Measurements from ENCODE around the gene SERBP1.
"Not testable (repeated sequence)": the region's sequence is repeated elsewhere in the genome, so short reads cannot be mapped to it uniquely, and the experiment has no call there.

SERBP1 gene

DNA sequence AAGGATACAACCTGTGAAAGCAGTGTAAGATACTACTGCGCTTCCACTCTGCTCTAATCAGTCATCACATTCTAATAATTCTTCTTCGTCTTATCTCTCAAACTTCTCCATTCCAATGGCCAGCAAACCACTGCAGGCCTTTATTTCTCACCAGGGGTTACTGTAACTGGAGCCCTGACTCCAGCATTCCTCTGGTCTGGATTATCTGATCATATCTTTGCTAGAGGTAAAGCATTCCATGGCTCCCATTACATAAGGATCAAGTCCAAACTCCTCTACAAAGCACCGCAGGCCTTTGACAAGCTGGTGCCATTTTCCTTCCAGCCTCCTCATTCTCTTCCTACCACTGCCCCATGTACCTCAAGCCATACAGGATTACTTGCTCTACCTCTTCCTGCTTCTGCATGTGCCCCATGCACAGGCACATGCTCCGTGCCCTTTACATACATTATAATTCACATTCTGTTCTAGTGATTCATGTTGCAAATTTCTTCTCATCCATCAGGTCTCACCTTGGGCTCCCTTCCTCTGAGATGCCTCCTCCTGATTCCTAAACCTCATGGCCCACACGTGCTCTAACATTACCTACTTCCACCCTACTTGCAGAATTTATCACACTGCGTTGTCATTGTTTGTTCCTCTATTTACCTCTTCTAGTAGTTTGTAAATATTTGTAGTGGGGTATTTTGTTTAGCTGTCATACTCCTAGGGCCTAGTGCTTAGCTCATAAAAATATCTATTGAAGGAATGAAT lies 9.3 kb upstream of the SERBP1 start:
- peak; percentile 83 for DNase-seq

DNA sequence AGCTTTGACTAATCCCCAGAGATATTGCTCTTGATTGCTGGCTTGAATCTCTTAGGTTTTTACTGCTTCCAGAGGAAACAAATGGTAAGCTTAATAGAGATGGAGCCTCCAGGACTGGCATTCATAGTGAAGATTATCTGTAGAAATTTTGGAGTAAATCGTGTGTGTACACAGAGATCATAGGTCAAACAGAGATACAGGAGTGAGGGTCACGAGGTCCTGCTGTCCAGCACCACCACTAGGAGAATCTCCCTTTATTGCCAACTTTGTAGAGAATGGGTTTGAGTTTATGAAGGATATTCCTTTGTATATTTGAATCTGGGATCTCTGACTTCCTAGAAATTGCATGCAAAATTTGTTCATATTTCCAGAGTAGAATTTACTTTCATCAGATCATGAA lies 7.8 kb upstream of the SERBP1 start:
- no peak for DNase-seq

DNA sequence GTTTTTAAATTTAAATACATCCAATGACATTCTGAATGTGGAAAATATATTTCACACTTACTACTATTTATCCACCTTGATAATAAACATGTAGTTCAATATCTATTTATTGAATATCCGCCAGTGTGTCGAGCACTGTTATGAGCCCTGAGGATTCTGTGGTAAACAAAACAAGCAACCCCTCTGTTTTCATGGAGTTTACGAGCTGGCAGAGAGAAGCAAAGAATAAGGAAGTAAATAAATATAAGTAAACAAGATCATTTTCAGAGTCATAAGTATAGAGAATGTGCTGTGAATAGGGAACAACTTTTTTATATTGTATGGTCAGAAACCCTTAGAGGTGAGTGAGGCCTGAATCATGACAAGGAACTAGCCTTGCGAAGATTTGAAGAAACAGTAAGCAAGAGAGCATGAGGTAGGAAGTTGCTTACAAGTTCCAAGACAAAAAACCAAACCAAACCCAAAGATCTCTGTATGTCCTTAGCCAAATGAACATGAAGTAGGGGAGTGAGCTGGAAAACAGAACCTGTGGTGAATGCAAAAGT lies 6.4 kb upstream of the SERBP1 start:
- no peak for DNase-seq

DNA sequence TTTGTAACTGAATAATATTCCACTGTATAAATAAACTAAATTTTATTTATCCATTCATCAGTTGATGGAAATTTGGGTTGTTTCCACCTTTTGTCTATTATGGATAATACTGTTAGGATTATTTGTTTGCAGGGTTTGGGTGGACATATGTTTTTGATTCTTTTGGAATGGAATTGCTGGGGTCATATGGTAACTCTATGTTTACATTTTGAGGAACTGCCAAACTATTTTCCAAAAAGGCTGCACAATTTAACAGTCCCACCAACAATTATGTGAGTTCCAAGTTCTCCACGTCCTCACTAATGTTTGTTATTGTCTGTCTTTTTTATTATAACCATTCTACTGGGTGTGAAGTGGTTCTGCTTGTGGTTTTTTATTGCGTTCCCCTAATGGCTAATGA lies 4.3 kb upstream of the SERBP1 start:
- no peak for DNase-seq

DNA sequence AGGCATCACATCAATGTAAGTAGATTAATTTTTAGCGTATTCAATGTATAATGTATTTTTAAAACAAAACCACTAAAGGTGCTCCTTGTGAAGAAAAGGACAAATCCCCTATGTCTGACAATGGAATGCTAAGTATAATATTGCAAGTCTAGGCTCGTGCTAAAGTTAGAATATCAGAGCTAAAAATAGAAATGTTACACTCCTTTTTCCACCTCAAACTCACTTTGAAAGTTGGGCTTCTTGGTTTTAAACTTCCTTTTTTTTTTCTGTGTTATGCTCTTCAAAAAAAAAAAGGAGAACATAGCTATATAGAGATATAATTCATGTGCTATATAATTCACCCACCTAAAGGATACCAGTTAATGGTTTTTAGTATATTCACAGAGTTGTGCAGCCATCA lies 3.6 kb upstream of the SERBP1 start:
- DNase-seq: no peak

DNA sequence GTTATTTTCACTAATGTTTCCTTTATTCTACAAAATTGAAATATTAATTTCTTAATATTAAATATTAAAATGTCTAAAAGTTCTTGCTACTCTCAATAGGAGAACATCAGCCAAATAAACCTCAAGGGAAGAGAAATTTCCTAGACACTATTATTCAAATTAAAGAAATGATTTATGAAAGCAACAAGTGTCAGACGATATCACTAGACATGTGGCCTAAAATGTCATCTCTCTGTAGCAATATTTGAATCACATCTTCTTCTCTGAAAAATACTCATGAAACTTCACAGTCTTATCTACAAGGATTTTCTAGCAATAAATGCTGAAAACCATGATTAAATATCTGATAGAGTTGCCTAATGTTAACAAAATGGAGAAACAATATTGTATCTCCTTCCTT lies 2.5 kb upstream of the SERBP1 start:
- no peak for DNase-seq

DNA sequence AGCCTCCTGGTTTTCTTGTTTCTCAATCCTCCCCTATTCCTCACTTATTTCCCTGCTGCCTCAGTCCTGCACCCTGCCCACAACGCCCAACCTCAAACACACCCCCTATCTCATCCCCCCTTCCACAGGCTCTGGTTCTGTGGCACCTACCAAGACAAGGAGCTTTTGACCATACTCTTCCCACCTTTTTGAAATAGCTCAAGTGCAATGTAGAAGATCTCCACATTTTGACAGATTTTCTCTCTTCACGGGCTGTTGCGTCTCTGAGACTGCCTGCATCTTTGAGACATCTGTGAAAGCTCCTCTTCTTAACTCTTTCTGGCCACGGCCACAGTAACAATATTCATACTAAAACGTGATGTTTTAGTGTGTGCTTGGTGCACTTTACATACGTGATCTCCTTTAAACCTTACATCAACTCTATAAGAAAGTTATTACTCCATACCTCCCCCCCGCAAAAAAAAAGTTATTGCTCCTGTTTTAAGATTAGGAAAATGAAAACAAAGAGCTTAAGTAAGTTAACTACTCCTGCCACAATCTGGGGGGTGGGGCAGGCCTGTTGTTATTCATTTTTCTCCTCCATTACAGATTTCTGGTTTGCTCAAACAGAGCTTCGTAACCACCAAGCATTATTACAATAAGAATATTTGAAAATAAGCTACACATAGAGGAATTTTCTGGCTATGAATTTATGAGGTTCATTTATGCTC lies 1.8 kb upstream of the SERBP1 start:
- DNase-seq: no peak

DNA sequence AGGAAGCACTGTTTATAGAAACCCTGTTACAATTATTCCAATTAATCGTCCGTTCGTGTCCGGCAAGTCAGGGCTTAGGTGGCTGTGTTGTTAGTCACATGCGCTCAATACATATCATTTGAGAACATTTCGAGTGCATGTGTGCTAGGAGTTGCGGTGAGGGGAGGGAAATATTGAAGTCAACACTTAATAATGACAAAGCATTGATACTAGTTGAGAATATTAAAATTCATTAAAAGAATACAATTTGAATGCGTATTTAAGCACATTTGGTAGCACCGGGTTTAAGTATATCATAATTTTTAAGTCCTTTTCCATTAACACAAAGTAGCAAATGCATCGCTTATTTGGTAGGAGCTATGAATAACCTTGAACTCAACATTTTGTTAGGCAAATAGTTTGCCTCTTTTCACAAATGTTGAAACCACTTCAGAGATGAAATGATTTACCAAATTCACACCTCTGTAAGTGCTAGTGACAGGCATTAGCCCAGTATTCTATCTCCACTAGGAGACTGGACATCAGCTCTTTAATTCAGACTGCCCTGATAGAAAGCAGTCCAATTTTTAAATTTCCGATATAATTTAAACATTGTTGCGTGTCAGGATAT lies 1.1 kb upstream of the SERBP1 start:
- no peak for DNase-seq

DNA sequence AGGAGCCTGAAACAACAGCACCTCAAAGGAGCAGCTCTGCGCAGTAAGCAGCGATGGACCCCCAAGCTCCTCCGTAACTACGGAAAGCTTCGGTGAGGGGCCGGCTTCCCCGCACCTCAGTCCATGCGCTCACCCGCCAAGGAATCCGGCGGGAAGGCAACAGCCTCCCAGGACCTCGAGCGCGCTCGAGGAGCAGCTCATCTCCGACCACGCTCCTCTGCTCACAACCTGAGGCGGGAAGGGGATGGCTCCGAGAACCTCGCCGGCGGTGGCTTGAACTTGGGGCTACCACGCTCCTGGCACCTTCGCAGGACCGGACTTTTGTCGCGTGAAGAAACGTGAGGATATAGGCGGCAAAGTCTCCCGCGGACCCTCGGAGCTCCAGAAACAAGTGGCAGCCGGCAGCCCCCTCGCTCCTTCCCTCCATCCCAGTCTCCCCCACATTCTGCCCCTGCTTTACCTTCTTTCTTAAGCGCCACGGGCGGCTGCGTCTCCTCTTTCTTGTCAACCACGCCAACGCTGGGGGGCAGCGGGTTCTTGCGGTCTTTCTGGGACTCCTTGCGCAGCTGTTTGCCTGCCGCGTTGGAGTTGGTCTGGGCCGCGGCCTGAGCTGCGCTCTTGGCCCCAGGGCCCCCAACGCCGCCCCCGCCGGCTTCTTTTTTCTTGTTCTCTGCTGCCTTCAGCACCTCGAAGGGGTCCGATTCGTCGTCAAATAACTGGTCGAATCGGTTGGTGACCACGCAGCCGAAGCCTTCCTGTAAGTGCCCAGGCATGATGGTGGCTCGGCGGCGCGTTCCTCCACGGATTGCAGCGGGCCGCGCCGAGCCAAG lies 459 bp downstream of the SERBP1 start:
- no peak for DNase-seq

DNA sequence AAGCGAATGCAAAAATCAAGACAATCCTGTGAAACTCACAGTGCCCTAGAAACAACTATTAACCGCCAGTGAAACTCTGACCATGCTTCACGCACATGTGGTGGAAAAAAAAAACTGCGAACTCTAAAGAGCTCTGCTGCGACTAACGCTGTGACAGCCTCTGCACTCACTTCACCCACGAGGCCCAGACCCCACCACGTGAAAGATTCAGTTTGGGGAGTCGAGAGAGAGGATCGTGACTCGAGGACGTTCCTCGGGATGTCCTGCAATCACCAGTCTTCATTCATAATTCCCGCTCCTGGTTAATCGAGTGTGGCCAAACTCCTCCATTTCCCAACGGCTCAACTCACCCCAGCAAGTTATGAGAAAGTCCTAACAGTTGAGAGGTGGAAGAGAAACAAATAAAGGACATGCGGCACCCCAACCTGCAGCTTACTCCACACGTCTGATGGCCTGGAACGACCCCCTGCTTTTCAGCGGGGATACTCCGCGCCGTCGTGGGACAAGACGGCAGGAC lies 1.1 kb downstream of the SERBP1 start:
- no peak for DNase-seq

DNA sequence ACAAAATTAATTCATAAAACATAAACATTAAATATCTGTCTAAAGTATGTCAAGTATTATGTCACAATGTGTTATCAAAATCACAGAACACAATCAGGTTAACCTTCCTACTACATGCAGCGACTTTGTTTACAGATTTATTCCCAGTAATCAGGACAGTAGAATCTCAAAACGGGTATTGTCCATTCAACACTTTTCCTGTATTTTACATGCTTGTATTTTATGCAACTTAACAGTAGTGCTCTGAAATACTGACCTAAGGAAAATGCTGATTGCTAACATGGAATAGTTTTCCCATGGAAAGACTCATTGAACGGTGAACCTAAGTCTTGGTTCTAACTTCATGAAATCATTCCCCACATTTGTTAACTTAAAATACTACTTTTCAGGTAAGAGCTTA lies 2.3 kb downstream of the SERBP1 start:
- DNase-seq: no peak

DNA sequence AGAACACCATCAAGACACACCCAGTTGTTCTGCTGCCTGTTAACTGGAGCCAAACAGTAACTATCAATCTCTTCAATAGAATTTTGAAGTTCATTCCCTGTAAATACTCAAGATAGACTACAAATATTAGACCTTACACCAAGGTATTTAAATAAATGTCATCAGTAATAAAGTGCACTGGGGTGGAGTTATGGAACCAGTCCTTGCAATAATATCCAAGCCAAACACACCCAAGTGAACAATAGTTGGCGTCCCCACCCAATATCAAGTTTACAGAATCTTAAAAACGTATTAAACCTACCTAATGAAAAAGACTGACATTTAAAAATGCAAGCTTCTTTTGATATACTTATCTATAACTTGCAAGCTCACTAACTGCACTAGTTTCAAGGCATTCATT lies 2.7 kb downstream of the SERBP1 start:
- no peak for DNase-seq

DNA sequence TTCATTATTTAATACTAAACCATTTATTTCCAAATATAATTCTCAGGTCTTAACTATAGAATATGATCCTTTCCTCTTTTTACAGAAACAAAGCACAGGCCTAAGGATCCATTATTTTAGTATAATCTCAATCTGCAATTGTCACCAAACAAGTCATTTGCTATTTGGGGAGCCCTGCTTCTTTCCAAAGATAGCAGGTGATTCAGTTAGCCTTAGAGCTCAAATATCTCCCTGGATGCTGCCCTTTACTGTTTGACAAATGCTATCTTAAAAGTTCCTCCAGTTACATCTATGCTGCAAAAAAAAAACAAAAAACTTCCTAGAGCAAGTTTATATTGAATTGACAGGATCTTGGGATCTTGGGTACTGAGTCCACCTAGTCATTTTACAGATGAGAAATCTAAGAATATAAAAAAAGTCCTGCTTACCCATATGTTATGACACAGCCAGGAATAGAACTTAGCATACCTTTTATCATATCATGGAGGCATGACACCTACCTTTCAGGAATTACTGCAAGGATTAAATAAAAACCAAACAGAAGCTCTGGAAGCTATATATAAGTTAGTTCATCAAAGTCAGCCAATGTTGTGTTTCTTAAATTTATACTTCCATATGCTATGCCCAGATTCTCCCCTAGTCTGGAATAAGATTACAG lies 9.2 kb downstream of the SERBP1 start:
- no peak for DNase-seq

DNA sequence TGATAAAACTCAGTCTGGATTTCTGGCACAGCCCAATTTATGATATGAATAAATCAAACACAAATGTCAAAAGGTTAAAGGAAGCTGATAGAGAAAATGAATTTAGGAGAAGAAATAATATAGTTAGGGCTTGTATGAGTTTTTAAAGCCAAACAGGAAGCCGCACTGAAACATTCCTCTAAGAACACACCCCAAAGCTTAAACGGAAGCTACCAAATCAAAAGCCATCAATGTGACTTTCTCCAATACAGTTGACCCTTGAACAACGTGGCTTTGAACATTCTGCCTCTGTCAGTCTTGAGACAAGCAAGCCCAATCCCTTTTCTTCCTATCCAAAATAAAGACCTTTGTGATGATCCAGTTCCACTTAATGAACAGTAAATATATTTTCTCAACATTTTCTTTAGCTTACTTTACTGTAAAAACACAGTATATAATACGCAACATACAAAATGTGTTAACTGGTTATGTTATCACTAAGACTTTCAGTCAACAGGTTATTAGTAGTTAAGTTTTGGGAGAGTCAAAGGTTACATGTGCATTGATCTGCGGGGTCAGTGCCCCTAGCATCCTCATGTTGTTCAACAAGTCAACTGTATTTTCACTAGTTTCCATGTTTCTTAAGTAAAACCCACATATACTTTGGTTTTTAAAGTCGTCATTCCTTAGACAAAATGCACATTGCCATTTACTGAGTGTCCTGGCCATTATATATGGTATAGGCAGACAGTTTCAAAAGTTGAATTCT lies 11.2 kb downstream of the SERBP1 start:
- no peak for DNase-seq

DNA sequence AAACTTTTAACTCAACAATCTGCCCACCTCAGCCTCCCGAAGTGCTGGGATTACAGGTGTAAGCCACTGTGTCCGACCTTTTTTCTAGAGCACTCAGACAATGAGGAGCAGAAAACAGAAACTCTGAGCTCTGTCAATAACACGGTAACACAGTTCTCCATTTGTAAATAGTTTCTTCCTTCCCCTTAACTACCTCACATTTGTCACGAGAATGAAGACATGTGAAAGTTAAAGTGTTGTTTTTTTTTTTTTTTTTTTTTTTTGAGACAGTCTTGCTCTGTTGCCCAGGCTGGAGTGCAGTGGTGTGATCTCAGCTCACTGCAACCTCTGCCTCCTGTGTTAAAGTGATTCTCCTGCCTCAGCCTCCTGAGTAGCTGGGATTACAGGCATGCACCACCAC lies 12.5 kb downstream of the SERBP1 start:
- not testable (repeated sequence) for DNase-seq

DNA sequence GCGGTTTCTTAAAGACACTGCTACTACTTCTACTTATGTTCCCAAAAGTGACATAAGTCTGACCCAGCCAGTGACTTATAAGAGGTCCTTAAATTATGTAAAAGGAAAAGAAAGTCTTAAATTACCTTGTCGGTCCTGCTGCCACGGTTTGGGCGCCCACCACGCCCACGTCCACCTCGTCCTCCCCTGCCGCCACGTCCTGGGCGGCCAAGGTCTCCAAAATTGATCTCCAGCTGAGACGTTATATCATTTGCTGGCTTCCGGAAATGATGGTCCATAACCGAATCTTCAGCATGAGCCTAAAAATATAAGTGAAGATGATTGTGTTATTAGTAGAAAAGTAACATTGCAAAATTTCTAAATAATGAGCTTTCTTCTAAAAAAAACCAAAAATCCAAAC lies 15.2 kb downstream of the SERBP1 start:
- no peak for DNase-seq

DNA sequence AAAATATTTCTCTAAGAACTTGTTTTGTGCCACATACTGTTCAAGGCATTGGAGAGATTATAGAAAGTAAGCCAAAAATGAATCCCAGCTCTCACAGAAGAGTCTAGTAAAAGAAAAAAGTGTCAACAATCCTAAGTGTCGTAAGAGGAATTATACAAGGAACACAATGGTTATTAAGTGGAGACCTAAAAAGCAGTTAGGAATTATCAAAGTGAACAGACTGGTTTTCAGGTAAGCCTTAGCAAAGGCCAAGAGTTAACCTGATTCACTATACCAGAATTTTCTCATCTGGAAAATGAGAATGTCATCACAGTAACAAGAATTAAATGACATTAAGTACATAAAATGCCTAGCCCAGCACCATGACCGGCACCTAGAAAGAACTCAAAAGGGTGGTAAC lies 15.6 kb downstream of the SERBP1 start:
- DNase-seq: no peak

DNA sequence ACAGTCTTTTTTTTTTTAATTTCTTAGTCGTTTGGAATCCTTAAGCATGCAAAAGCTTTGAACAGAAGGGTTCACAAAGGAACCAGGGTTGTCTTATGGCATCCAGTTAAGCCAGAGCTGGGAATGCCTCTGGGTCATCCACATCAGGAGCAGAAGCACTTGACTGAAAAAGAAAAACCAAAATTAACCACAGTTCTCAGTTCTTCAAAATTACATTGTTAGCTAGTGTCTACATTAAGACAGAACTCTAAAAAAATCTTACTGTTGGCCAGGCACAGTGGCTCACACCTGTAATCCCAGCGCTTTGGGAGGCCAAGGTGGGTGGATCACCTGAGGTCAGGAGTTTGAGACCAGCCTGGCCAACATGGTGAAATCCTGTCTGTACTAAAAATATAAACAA lies 17.1 kb downstream of the SERBP1 start:
- DNase-seq: not testable (repeated sequence)

DNA sequence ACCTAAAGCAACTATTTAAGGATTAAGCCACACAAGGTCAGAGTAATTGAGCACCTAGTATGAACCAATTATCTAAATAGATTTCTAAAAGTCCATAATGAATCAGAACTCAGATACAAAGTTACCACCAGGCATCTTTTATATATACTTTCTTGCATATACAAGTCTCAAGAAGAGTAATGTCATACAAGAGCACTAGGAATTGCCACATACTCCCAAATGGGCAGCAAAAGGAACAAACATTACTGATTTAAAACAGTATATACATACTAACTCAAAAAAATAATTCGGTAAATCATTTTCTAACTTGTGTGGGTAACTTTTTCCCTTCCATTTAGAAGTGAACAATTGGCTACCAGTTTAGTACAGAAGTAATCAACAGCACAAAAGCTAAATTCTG lies 22.1 kb downstream of the SERBP1 start:
- DNase-seq: no peak

DNA sequence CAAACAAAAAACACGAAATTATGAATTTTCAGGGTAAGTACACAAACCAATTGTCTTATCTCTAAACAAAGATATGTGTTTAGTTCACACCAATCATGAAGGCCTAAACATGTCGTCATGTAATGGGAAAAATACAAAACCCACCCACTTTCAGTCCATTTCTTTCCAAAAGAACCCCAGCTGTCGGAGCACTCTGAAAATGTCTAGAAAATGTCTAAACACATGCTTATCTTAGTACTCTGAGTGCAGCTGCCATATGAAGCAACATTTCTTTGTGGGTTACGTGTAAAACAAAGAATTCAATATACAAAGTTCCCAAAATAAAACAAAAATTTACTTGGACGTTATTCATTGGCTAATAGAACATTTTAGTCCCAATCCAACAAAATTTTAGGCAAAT lies 22.7 kb downstream of the SERBP1 start:
- no peak for DNase-seq

DNA sequence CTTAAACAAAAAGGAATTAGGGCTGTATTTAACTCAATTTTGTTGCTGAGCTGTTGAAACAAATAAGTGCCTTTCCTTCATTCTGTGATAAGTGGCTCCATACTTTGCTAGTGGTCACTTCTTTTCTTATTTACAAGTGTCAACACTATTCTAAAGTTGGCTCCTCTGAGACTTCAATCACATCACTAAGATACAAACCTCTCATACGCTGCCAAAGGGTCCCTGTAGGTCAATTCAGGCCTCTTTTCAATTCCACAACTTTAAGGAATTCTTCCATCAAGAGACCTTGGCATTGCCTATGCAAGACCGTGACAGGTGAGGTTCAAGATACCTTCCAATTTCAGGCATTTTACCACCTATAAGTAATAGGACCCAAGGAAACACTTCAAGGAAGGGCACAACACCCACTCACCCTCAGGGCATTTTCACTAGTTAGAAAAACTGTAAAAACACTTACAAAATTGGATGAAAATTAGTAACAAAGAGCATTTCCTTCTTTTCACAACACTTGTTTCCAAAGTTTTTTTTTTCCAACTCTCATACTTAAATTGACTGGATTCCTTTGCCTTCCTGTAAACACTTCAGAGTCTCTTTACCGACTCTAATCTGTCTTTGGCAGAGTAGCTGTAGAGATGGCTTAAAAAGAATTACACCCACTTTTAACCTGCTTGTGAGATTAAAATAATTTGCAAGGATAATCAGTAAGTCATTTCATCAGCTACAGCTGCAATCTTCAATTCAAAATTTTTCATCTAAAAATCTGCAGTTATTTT lies 24.5 kb downstream of the SERBP1 start:
- no peak for DNase-seq

Data from NCI-H226 (cell line).